ENCODE results near the gene PRAC1.

GRCh38 chr17:48693178-48693577 is 29.1 kb downstream of the PRAC1 start:
- TF ChIP-seq, protein P1, sequence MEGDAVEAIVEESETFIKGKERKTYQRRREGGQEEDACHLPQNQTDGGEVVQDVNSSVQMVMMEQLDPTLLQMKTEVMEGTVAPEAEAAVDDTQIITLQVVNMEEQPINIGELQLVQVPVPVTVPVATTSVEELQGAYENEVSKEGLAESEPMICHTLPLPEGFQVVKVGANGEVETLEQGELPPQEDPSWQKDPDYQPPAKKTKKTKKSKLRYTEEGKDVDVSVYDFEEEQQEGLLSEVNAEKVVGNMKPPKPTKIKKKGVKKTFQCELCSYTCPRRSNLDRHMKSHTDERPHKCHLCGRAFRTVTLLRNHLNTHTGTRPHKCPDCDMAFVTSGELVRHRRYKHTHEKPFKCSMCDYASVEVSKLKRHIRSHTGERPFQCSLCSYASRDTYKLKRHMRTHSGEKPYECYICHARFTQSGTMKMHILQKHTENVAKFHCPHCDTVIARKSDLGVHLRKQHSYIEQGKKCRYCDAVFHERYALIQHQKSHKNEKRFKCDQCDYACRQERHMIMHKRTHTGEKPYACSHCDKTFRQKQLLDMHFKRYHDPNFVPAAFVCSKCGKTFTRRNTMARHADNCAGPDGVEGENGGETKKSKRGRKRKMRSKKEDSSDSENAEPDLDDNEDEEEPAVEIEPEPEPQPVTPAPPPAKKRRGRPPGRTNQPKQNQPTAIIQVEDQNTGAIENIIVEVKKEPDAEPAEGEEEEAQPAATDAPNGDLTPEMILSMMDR (IDR thresholded peaks at IDR 0.05), result no peak
- TF ChIP-seq POLR2A (IDR thresholded peaks at IDR 0.05), result no peak
